T-helper 1 cell (primary cell): Measurements from ENCODE around the gene AQP7.
"Not testable (repeated sequence)": the region's sequence is repeated elsewhere in the genome, so short reads cannot be mapped to it uniquely, and the experiment has no call there.

ENCODE experiments used
- DNase-seq, 5 donors: peaks; one replicate each; pipeline ENCODE4 v3.0.0-alpha.2; 2012 to 2020

AQP7 gene

DNA sequence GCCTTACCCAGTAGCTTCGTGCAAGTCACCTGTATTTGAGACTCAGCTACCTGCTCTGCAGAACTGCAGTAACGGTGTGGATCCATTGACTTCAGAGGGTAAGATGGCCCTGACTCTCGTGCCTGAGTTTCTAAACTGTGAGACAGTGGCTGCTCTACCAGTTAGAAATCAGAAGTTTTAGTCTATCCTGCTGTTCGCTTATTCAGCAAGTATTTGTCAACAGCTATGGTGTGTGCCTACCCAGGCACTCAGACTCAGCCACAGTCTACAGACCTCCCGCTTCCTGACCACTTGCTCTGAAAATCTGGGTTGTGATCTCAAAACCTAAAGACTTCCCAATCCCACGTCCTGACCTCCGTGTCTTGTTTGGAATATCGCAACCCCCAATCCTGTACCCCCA is 31.5 kb upstream of the AQP7 start:
- DNase-seq, result no peak

DNA sequence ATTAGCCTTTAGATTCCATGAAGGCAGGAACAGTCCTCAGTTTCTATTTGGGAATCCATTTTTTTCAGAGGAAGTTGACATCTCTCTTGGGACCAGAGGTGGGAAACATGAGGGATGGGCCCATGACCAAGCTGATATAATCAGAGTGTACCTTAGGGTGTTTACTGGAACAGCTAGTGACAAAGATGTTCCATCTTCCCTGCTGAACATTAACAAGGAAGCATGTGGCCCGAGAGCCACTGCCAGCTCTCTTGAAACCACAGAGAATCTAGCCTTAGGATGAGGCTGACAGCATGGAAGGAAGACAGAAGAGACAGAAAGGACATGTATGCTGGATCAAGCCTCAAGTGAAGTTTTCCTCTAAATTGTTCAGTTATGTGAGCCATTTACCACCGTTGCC is 29.1 kb upstream of the AQP7 start:
- no peak for DNase-seq

DNA sequence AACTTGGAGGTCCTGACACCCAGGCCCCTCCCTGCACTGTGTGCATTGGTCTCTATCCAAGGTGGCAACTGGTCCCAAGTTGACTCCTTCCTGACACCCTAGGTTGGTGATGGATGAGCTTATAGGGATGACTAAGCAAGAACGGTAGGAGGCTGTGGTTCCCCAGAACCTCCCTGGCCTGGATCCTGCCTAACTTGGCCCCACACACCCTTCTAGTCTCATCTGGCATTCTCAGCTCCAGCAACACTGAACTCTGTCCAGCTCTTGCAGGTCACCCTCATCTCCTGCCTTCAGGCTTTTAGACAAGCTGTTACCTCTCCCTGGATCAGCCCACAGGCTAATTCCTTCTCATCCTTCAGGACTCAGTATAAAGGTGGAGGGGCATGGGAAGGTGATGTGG is 28.6 kb upstream of the AQP7 start:
- no peak for DNase-seq

DNA sequence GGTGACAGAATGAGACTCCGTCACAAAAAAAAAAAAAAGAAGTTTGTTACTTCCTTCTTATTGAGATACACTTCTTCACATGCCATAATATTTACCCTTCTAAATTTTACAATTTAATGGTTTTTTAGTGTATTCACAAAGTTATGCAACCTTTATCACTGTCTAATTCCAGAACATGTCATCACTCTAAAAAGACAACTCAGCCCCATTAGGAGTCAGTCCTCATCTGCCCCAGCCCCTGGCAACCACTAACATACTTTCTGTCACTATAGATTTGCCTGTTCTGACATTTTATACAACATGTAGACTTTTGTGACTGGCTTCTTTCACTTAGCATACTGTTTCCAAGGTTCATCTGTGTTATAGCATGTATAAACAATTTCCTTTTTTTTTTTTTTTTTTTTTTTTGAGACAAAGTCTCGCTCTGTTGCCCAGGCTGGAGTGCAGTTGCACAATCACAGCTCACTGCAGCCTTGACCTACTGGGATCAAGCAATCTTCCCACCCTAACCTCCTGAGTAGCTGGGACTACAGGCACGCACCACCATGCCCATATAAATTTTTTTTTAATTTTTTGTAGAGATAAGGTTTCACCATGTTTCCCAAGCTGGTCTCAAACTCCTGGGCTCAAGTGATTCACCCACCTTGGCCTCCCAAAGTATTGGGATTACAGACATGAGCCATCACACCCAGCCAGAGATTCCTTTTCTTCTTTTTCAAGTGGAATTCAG is 27.1 kb upstream of the AQP7 start:
- DNase-seq, result no peak

DNA sequence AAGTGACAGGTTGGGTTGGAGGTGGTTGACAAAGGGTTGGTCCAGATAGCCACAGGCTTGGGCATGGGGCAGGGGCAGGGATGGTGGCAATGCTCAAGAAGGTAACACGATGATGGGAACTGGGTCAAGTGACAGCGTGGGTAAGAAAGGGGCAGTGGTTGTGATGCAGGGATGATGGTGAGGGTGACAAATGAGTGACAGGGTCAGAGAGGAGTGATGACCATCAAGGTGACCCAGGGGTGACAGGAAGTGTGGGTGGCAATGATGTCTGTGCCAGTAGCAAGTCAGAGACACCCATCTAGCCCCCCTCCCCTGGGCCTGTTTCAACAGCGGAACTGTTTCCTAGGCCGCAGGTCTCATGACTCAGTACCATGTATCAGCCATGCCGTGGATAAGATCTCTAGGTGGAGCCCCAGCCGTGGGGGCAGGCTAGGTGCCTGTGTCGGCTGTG is 24.5 kb upstream of the AQP7 start:
- no peak for DNase-seq

DNA sequence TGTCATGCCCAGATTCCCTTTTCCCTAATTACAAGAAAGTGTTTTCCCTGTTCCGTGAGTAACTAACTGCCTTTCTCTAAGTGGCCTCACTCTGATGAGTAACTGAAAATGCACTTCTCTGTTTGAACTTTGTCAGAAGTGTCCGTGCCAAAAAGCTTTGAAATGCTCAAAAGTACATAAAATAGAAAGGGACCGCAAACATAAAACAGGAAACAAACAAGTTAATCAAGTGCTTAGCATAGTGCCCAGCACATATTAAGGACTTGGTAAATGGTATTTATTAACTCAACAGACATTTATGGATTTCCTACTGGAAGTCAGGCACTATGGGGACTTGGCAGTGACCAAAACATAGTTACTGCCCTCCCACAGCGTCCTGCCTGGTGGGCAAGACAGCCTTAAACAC is 22.8 kb upstream of the AQP7 start:
- no peak for DNase-seq

DNA sequence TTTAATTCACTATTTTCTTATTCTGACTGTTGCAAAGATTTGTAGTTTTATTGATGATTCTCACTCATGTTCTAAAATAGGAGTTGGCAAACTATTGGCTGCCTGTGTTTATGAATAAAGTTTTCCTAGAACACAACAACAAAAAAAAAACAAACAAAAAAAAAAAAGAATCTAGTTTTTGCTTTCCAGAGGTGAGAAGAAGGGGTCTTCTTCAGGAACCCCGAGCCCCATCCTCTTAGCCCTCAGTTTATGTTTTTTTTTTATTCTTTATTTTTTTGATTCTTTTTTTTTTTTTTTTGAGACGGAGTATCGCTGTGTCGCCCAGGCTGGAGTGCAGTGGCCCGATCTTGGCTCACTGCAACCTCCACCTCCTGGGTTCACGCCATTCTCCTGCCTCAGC is 22.1 kb upstream of the AQP7 start:
- not testable (repeated sequence) for DNase-seq

DNA sequence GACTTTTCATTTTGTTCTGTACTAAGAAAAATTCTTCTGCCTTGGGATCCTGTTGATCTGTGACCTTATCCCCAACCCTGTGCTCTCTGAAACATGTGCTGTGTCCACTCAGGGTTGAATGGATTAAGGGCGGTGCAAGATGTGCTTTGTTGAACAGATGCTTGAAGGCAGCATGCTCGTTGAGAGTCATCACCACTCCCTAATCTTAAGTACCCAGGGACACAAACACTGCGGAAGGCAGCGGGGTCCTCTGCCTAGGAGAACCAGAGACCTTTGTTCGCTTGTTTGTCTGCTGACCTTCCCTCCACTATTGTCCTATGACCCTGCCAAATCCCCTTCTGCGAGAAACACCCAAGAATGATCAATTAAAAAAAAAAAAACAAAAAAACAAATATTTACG is 21.7 kb upstream of the AQP7 start:
- not testable (repeated sequence) for DNase-seq

- no peak for DNase-seq
These were observed 17.4 kb upstream of the AQP7 start for GRCh38 chr9:33419708-33420303.

DNA sequence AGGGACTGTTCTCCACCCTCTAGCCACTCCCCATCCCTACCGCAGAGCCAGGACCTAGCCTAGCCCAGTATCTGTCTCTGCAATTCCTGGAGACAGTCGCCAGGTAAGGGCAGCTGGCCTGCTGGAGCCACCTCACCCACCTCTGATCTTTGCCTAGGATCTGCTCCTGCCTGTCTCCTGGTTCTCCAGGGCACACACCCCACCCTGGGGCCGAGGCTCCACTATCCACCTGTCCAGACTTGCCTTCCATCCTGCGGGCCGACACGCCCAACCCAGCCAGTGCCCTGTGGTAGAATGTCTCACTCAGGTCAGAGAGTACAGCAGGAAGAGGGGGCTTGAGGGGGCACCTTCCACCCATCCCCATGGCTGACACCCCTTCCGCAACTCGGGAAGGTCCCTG is 15.7 kb upstream of the AQP7 start:
- DNase-seq, result no peak

- peak in 2 of 5 donors; percentile 13 to 53 for DNase-seq
These were observed 14.6 kb upstream of the AQP7 start for GRCh38 chr9:33416996-33417395.

- DNase-seq, result peak; percentile 79 to 95 (median 91)
These were observed 13.2 kb upstream of the AQP7 start for GRCh38 chr9:33415501-33416038.

GRCh38 chr9:33414889-33415500 is 12.6 kb upstream of the AQP7 start:
- no peak for DNase-seq

- DNase-seq, result no peak
These were observed 11.9 kb upstream of the AQP7 start for GRCh38 chr9:33414268-33414667.

- DNase-seq, result no peak
These were observed 5.7 kb upstream of the AQP7 start for GRCh38 chr9:33408087-33408486.

- no peak for DNase-seq
These were observed 4.7 kb upstream of the AQP7 start for GRCh38 chr9:33407061-33407460.

GRCh38 chr9:33404788-33405362 is 2.5 kb upstream of the AQP7 start:
- no peak for DNase-seq

DNA sequence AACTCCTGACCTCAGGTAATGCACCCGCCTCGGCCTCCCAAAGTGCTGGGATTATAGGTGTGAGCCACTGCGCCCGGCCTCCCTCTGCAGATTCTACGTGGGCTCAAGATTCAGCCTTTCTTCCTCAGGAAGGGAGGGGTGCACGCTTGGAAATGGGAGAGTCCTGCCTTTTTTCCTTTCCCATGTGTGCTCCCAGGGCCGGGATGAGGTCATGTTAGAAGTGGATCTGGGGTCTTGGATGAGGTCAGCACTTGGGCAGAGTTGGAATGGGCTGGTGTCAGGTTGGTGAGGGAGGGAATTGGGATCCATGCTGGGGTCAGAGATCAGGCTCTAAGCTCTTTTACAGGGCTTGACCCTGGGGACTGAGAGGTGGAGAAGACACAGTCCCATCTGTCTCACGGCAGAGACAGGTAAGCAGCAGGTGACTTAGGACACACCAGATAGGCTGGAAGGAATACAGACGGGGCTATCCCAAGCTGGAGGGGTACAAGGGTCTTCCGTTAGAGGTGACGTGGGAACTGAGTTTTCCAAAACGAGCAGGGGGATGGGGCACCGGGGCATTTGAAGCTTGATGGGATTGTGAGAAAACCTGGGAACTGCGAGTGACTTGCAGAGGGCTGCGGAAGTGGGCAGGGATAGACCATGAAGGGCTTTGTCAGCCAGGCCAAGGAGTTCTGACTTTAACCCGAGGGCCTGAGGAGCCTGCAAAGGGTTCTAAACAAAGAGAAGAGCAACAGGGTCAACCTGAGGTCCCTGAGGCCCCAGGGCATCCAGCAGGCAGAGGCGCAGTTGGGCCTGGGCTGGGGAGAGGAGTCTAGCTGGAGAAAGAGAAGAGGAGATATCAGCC is 1.8 kb upstream of the AQP7 start:
- no peak for DNase-seq

DNA sequence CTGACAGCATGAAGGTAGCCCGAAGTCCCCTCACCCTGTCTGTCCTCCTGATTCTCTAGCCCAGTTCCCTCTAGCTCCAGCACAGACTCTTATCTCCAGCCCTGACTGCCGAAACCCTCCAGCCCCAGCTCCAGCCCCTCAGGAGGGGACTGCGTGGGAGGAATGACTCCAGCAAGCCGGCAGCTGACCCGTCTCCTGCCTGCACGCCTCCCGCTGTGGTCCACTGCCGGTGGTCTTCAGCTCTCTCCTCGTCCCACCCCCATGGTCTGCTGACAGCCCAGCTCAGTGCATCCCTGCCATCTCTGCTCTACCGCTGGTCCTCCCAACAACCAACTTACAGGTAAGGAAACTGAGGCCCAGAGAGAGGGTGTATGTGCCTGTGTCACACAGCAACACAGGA is 559 bp downstream of the AQP7 start:
- DNase-seq, result not testable (repeated sequence)

GRCh38 chr9:33399047-33399446 is 3.3 kb downstream of the AQP7 start:
- not testable (repeated sequence) for DNase-seq

- not testable (repeated sequence) for DNase-seq
These were observed 4.6 kb downstream of the AQP7 start for GRCh38 chr9:33397801-33398200.

DNA sequence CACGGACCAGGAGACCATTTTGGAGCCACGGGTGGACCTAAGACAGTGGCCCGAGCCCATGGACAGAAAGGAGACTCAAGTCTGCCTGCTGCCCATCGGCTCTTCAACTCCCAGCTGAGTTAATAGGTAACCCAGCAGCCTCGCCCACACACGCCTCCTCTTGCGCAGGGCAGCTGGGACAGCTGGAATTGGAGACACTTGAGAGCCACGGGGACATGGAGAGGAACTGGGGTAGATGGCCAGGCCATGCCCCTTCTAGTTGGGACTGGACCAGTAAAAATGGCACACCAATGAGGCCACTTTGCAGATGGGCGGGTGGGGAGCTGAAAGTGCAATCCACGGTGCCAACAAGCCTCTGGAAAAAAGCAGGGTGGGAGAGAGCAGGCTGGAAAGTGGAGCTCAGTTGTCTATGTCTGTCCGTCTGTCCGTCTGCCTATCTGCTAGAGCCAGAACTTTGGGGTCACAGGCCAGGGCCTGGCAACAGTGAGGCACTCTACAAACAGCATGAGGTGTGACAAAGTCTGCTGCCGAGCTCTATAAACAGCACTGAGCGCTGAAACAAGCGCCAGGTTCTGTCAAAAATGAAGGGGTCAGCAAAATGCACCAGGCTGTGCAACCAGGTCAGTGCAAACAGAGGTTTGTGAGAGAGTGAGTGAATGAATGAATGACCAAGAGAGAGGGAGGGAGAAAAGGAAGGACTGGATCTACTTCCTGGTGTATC is 7.0 kb downstream of the AQP7 start:
- not testable (repeated sequence) for DNase-seq
